Measurements from ENCODE around the gene SOX6.

SOX6 gene

DNA sequence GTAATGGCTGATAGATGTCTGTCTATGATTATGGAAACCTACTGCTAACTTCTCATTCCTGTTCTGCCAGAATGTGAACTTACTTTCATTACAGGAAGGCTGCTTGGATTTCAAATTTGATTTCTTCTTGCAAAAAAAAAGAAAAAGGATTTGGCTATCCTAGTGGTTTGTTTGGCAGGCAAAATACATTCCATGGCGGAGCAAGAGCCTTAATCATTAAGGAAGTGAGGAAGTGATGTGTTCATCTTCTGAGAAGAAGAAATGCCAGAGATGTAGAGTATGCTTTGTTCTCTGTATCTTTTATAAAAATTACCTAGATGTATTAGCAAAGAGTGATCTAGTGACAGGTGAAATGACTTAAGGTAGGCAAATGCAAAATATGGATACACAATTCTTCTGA is 356.3 kb downstream of the SOX6 start:
- H3F3A ChIP-seq (ENCODE audit: insufficient read depth, low read length) = 0 out of 2 replicates have a peak, but pooled peaks cover 10% of the 10 kb centered on the region
- H3K4me3 ChIP-seq (ENCODE audit: low read length) = no peak overlapping the region
- no peaks in the 10 kb centered on the region for H3K9me3 ChIP-seq (replicated peaks; ENCODE audit: insufficient read depth, low read length)
- no peaks in the 10 kb centered on the region for H3K9me2 ChIP-seq (replicated peaks; ENCODE audit: insufficient read depth, low read length)
- peaks cover 15% of the 10 kb centered on the region for H3K4me1 ChIP-seq (ENCODE audit: low read length)
- no peaks in the 10 kb centered on the region for H4K20me1 ChIP-seq (ENCODE audit: insufficient read depth, low read length)
- no peaks in the 10 kb centered on the region for H3K36me3 ChIP-seq (replicated peaks; ENCODE audit: insufficient read depth, low read length)
- no peak for DNase-seq
- H3K27me3 ChIP-seq (replicated peaks; ENCODE audit: insufficient read depth, low read length) = no peaks in the 10 kb centered on the region
- H3K9ac ChIP-seq (ENCODE audit: low read length) = no peak overlapping the region
- H3K79me2 ChIP-seq (ENCODE audit: low read length) = no peaks in the 10 kb centered on the region
- no peak overlapping the region for H3K27ac ChIP-seq (ENCODE audit: low read length)
- H2AFZ ChIP-seq (ENCODE audit: low read length) = no peak overlapping the region
- TF ChIP-seq CTCF (IDR thresholded peaks at IDR 0.05; ENCODE audit: low read length) (no peak), EZH2 (optimal IDR thresholded peaks at IDR 0.05; ENCODE audit: low read depth, low read length) (no peak), EZH2phosphoT487 (IDR thresholded peaks at IDR 0.05; ENCODE audit: low read length) (no peak)
- H3K4me2 ChIP-seq (ENCODE audit: low read depth, low read length) = no peak overlapping the region

- no peaks in the 10 kb centered on the region for H3K27me3 ChIP-seq (replicated peaks; ENCODE audit: insufficient read depth, low read length)
- no peaks in the 10 kb centered on the region for H3F3A ChIP-seq (ENCODE audit: insufficient read depth, low read length)
- no peak overlapping the region for H3K27ac ChIP-seq (ENCODE audit: low read length)
Observed at GRCh38 chr11:15993345-15993744, 363.0 kb downstream of the SOX6 start.

DNA sequence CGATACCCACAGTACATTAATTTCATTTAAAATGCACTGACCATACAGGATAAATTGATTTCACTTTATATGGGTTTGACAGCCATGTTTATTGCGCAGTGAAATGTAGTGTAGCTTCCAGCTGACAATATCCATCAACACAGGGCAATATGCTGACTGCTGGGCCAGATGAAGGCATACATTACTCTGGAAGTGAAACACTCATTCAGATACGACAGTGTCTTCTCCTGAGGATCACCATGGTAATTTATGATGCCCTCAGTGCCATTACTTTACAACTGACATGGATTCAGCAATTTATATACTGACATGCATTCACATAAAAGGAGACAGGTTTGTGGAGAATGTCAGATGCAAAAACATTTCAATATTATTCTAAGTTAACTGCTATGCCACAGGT is 365.1 kb downstream of the SOX6 start:
- Histone ChIP-seq H3K27ac (ENCODE audit: low read length) (no peak overlapping the region), H3K79me2 (ENCODE audit: low read length) (no peaks in the 10 kb centered on the region), H3K4me3 (ENCODE audit: low read length) (no peak overlapping the region), H3K4me1 (ENCODE audit: low read length) (no peaks in the 10 kb centered on the region), H3K27me3 (replicated peaks; ENCODE audit: insufficient read depth, low read length) (no peaks in the 10 kb centered on the region), H3K36me3 (replicated peaks; ENCODE audit: insufficient read depth, low read length) (no peaks in the 10 kb centered on the region), H3F3A (ENCODE audit: insufficient read depth, low read length) (no peaks in the 10 kb centered on the region), H3K9me3 (replicated peaks; ENCODE audit: insufficient read depth, low read length) (no peaks in the 10 kb centered on the region), H2AFZ (ENCODE audit: low read length) (no peak overlapping the region), H3K9me2 (replicated peaks; ENCODE audit: insufficient read depth, low read length) (no peaks in the 10 kb centered on the region), H3K4me2 (ENCODE audit: low read depth, low read length) (no peak overlapping the region), H3K9ac (ENCODE audit: low read length) (no peak overlapping the region), H4K20me1 (ENCODE audit: insufficient read depth, low read length) (no peaks in the 10 kb centered on the region)
- TF ChIP-seq EZH2phosphoT487 (IDR thresholded peaks at IDR 0.05; ENCODE audit: low read length) (no peak), CTCF (IDR thresholded peaks at IDR 0.05; ENCODE audit: low read length) (no peak), EZH2 (optimal IDR thresholded peaks at IDR 0.05; ENCODE audit: low read depth, low read length) (no peak)
- no peak for DNase-seq

More at GRCh38 chr11:15993345-15993744, 363.0 kb downstream of the SOX6 start:
- Histone ChIP-seq H3K9ac (ENCODE audit: low read length) (no peak overlapping the region), H3K4me1 (ENCODE audit: low read length) (no peaks in the 10 kb centered on the region), H4K20me1 (ENCODE audit: insufficient read depth, low read length) (no peaks in the 10 kb centered on the region), H3K36me3 (replicated peaks; ENCODE audit: insufficient read depth, low read length) (no peaks in the 10 kb centered on the region), H2AFZ (ENCODE audit: low read length) (no peak overlapping the region), H3K79me2 (ENCODE audit: low read length) (no peaks in the 10 kb centered on the region), H3K4me2 (ENCODE audit: low read depth, low read length) (no peak overlapping the region), H3K9me3 (replicated peaks; ENCODE audit: insufficient read depth, low read length) (no peaks in the 10 kb centered on the region), H3K4me3 (ENCODE audit: low read length) (no peak overlapping the region), H3K9me2 (replicated peaks; ENCODE audit: insufficient read depth, low read length) (no peaks in the 10 kb centered on the region)
- no peak for DNase-seq
- TF ChIP-seq CTCF (IDR thresholded peaks at IDR 0.05; ENCODE audit: low read length) (no peak), EZH2 (optimal IDR thresholded peaks at IDR 0.05; ENCODE audit: low read depth, low read length) (no peak), EZH2phosphoT487 (IDR thresholded peaks at IDR 0.05; ENCODE audit: low read length) (no peak)

All from MM.1S (cell line).